Measurements from ENCODE around the gene SRSF7.
"Not testable (repeated sequence)": the region's sequence is repeated elsewhere in the genome, so short reads cannot be mapped to it uniquely, and the experiment has no call there.

Gene SRSF7

GRCh38 chr2:38747007-38747424 is 4.1 kb downstream of the SRSF7 start:
- peak overlapping the region; percentile 87 for H3K27ac Mint-ChIP-seq
- peaks cover 42% of the 10 kb centered on the region for H3K36me3 Mint-ChIP-seq
- H3K27me3 Mint-ChIP-seq = no peaks in the 10 kb centered on the region
- H3K4me3 Mint-ChIP-seq = peak overlapping the region; percentile 100
- no peaks in the 10 kb centered on the region for H3K9me3 Mint-ChIP-seq (ENCODE audit: low read depth)
- peaks cover 67% of the 10 kb centered on the region for H3K4me1 Mint-ChIP-seq (ENCODE audit: low read depth)

- Mint-ChIP-seq H3K9me3 (ENCODE audit: low read depth) (no peaks in the 10 kb centered on the region), H3K27ac (peak overlapping the region; percentile 81), H3K4me3 (peak overlapping the region; percentile 100), H3K27me3 (no peaks in the 10 kb centered on the region), H3K36me3 (peaks cover 40% of the 10 kb centered on the region), H3K4me1 (ENCODE audit: low read depth) (peaks cover 67% of the 10 kb centered on the region)
These were observed 5.9 kb downstream of the SRSF7 start for GRCh38 chr2:38745267-38745666.

GRCh38 chr2:38744399-38744780 is 6.8 kb downstream of the SRSF7 start:
- Mint-ChIP-seq H3K27ac (peak overlapping the region; percentile 61), H3K9me3 (ENCODE audit: low read depth) (no peaks in the 10 kb centered on the region), H3K36me3 (peaks cover 37% of the 10 kb centered on the region), H3K4me1 (ENCODE audit: low read depth) (peaks cover 67% of the 10 kb centered on the region), H3K27me3 (no peaks in the 10 kb centered on the region), H3K4me3 (peak overlapping the region; percentile 58)

- H3K4me3 Mint-ChIP-seq = peak overlapping the region; percentile 58
- H3K27me3 Mint-ChIP-seq = no peaks in the 10 kb centered on the region
- peaks cover 36% of the 10 kb centered on the region for H3K36me3 Mint-ChIP-seq
- H3K4me1 Mint-ChIP-seq (ENCODE audit: low read depth) = peaks cover 62% of the 10 kb centered on the region
- H3K9me3 Mint-ChIP-seq (ENCODE audit: low read depth) = no peaks in the 10 kb centered on the region
- H3K27ac Mint-ChIP-seq = peak overlapping the region; percentile 61
These were observed 7.3 kb downstream of the SRSF7 start for GRCh38 chr2:38743672-38744398.

- H3K4me1 Mint-ChIP-seq (ENCODE audit: low read depth) = peaks cover 57% of the 10 kb centered on the region
- no peaks in the 10 kb centered on the region for H3K27me3 Mint-ChIP-seq
- H3K36me3 Mint-ChIP-seq = peaks cover 36% of the 10 kb centered on the region
- peak overlapping the region; percentile 61 for H3K27ac Mint-ChIP-seq
- no peak overlapping the region for H3K4me3 Mint-ChIP-seq
- H3K9me3 Mint-ChIP-seq (ENCODE audit: low read depth) = no peaks in the 10 kb centered on the region
These were observed 8.2 kb downstream of the SRSF7 start for GRCh38 chr2:38742797-38743559.

GRCh38 chr2:38740851-38741731 is 10.1 kb downstream of the SRSF7 start:
- Mint-ChIP-seq H3K4me3 (peak overlapping the region; percentile 1), H3K27ac (no peak overlapping the region), H3K9me3 (ENCODE audit: low read depth) (no peaks in the 10 kb centered on the region), H3K4me1 (ENCODE audit: low read depth) (peaks cover 40% of the 10 kb centered on the region), H3K27me3 (no peaks in the 10 kb centered on the region), H3K36me3 (peaks cover 21% of the 10 kb centered on the region)

- H3K4me3 Mint-ChIP-seq = no peak overlapping the region
- H3K9me3 Mint-ChIP-seq (ENCODE audit: low read depth) = no peaks in the 10 kb centered on the region
- H3K27ac Mint-ChIP-seq = peak overlapping the region; percentile 46
- H3K4me1 Mint-ChIP-seq (ENCODE audit: low read depth) = peaks cover 27% of the 10 kb centered on the region
- peaks cover 17% of the 10 kb centered on the region for H3K36me3 Mint-ChIP-seq
- H3K27me3 Mint-ChIP-seq = no peaks in the 10 kb centered on the region
These were observed 11.6 kb downstream of the SRSF7 start for GRCh38 chr2:38739524-38739923.

- Mint-ChIP-seq H3K27ac (peak overlapping the region; percentile 68), H3K4me3 (no peak overlapping the region), H3K9me3 (ENCODE audit: low read depth) (no peaks in the 10 kb centered on the region), H3K4me1 (ENCODE audit: low read depth) (peaks cover 14% of the 10 kb centered on the region), H3K36me3 (peaks cover 12% of the 10 kb centered on the region), H3K27me3 (no peaks in the 10 kb centered on the region)
These were observed 13.2 kb downstream of the SRSF7 start for GRCh38 chr2:38737925-38738324.

GRCh38 chr2:38737000-38737698 is 14.0 kb downstream of the SRSF7 start:
- peaks cover 12% of the 10 kb centered on the region for H3K4me1 Mint-ChIP-seq (ENCODE audit: low read depth)
- H3K36me3 Mint-ChIP-seq = peaks cover 12% of the 10 kb centered on the region
- not testable (repeated sequence) for H3K4me3 Mint-ChIP-seq; H3K27me3 Mint-ChIP-seq; H3K27ac Mint-ChIP-seq; H3K9me3 Mint-ChIP-seq (ENCODE audit: low read depth)

GRCh38 chr2:38735999-38736320 is 15.2 kb downstream of the SRSF7 start:
- Mint-ChIP-seq H3K27ac (peak overlapping the region; percentile 50), H3K27me3 (no peaks in the 10 kb centered on the region), H3K4me1 (ENCODE audit: low read depth) (peaks cover 10% of the 10 kb centered on the region), H3K4me3 (no peak overlapping the region), H3K9me3 (ENCODE audit: low read depth) (no peaks in the 10 kb centered on the region), H3K36me3 (peaks cover 15% of the 10 kb centered on the region)

- H3K27ac Mint-ChIP-seq = no peak overlapping the region
- H3K4me1 Mint-ChIP-seq (ENCODE audit: low read depth) = peaks cover 7% of the 10 kb centered on the region
- no peaks in the 10 kb centered on the region for H3K9me3 Mint-ChIP-seq (ENCODE audit: low read depth)
- no peaks in the 10 kb centered on the region for H3K27me3 Mint-ChIP-seq
- H3K4me3 Mint-ChIP-seq = no peak overlapping the region
- peaks cover 17% of the 10 kb centered on the region for H3K36me3 Mint-ChIP-seq
These were observed 16.7 kb downstream of the SRSF7 start for GRCh38 chr2:38734299-38735058.

- Mint-ChIP-seq H3K4me3 (no peak overlapping the region), H3K27ac (peak overlapping the region; percentile 10), H3K27me3 (no peaks in the 10 kb centered on the region), H3K4me1 (ENCODE audit: low read depth) (peaks cover 7% of the 10 kb centered on the region), H3K36me3 (peaks cover 12% of the 10 kb centered on the region), H3K9me3 (ENCODE audit: low read depth) (no peaks in the 10 kb centered on the region)
These were observed 17.7 kb downstream of the SRSF7 start for GRCh38 chr2:38733300-38733971.

- Mint-ChIP-seq H3K4me1 (ENCODE audit: low read depth) (peaks cover 2% of the 10 kb centered on the region), H3K4me3 (no peak overlapping the region), H3K36me3 (peaks cover 9% of the 10 kb centered on the region), H3K27me3 (no peaks in the 10 kb centered on the region), H3K9me3 (ENCODE audit: low read depth) (no peaks in the 10 kb centered on the region), H3K27ac (no peak overlapping the region)
These were observed 19.4 kb downstream of the SRSF7 start for GRCh38 chr2:38731684-38732221.

Data from activated naive CD8-positive, alpha-beta T cell (primary cell).